Endodermal cell (in vitro differentiated cells): ENCODE data around the gene TRMT61A. TPM values are rescaled to one million over a fixed set of nuclear protein-coding genes. Genes with fewer than 3 reads are reported as not detected.

Experiments used
- DNase-seq: peaks from one replicate; pipeline ENCODE4 v3.0.0-alpha.2; 2017
- H3K27ac ChIP-seq: 2 replicates; pipeline ENCODE4 v1.5.1; 2013; ENCODE audit warnings: mild to moderate bottlenecking, low read depth, low read length, moderate library complexity
- H3K27me3 ChIP-seq: 2 replicates; pipeline ENCODE4 v1.6.1; 2013; ENCODE audit warnings: mild to moderate bottlenecking, low read length, moderate library complexity; ENCODE audit not compliant: insufficient read depth, control insufficient read depth, poor library complexity, severe bottlenecking
- H3K36me3 ChIP-seq: 2 replicates; pipeline ENCODE4 v1.7.0; 2013; ENCODE audit warnings: mild to moderate bottlenecking, low read length, moderate library complexity; ENCODE audit not compliant: control insufficient read depth, insufficient read depth
- H3K4me1 ChIP-seq: one replicate; pipeline ENCODE4 v1.7.0; 2013; ENCODE audit warnings: low read length; ENCODE audit not compliant: control insufficient read depth, insufficient read depth
- H3K4me3 ChIP-seq: 2 replicates; pipeline ENCODE4 v1.5.1; 2013; ENCODE audit warnings: mild to moderate bottlenecking, low read length, moderate library complexity
- H3K9ac ChIP-seq: 2 replicates; pipeline ENCODE4 v1.6.1; 2013; ENCODE audit warnings: mild to moderate bottlenecking, low read length, moderate library complexity; ENCODE audit not compliant: poor library complexity, severe bottlenecking; ENCODE audit errors: extremely low read depth
- H3K9me3 ChIP-seq: 2 replicates; pipeline ENCODE4 v1.6.1; 2013; ENCODE audit warnings: mild to moderate bottlenecking, low read length, moderate library complexity; ENCODE audit not compliant: control insufficient read depth
- H3K27ac Mint-ChIP-seq: 2 replicates; pipeline ENCODE4 v1.8.0; 2020; ENCODE audit warnings: mixed read lengths
- H3K27me3 Mint-ChIP-seq: 2 replicates; pipeline ENCODE4 v1.8.0; 2021; ENCODE audit warnings: mild to moderate bottlenecking, mixed read lengths; ENCODE audit not compliant: insufficient read depth
- H3K36me3 Mint-ChIP-seq: 2 replicates; pipeline ENCODE4 v1.8.0; 2020; ENCODE audit warnings: low read depth, mixed read lengths
- H3K4me1 Mint-ChIP-seq: 2 replicates; pipeline ENCODE4 v1.8.0; 2020; ENCODE audit warnings: mixed read lengths
- H3K4me3 Mint-ChIP-seq: 2 replicates; pipeline ENCODE4 v1.8.0; 2020; ENCODE audit warnings: mild to moderate bottlenecking, moderate library complexity, mixed read lengths
- H3K9me3 Mint-ChIP-seq: 2 replicates; pipeline ENCODE4 v1.8.0; 2020; ENCODE audit warnings: mild to moderate bottlenecking, mixed read lengths
- CTCF ChIP-seq: fragments of 200-600 bp; sonication (generic); conservative IDR thresholded peaks from 2 replicates; pipeline ENCODE4 v1.5.0; 2021; ENCODE audit warnings: antibody characterized with exemption, mild to moderate bottlenecking
- WGBS, 2 experiments: methylation state at CpG; one replicate each; pipeline versions ENCODE4 v1.1.5 to v1.1.7; 2013; ENCODE audit warnings: missing lambda C conversion rate in 2 of 2, mixed read lengths in 1 of 2; ENCODE audit not compliant: insufficient coverage in 1 of 2, insufficient read length in 1 of 2; 5-methylcytosine and 5-hydroxymethylcytosine counted together
- total RNA-seq, 2 donors: library from RNA; stranded (reverse); fragmentation: NEBNext Ultra II Directional in 1 of 2; extraction: Animal tissue kit (Norgen Biotek cat#: 25700) in 1 of 2; gene quantifications; 2 replicates in 1 of 2; 3 replicates in 1 of 2; pipeline ENCODE4 v1.2.1, GENCODE V29; 2021

TRMT61A gene
- total RNA-seq, 2 donors from 2014 or later: 7.4 to 7.9 TPM

- Histone ChIP-seq H3K27me3 (no peaks in the 10 kb centered on the region), H3K27ac (no peak overlapping the region), H3K4me1 (peaks cover under 1% of the 10 kb centered on the region), H3K36me3 (no peaks in the 10 kb centered on the region), H3K4me3 (no peak overlapping the region), H3K9ac (no peak overlapping the region), H3K9me3 (no peaks in the 10 kb centered on the region)
- no peak overlapping the region for H3K4me3 Mint-ChIP-seq
- WGBS, 2 experiments: 83 to 89% methylated on average over 12 to 17 of the region's 18 CpGs
- H3K9me3 Mint-ChIP-seq: no peaks in the 10 kb centered on the region
- H3K36me3 Mint-ChIP-seq: no peaks in the 10 kb centered on the region
- H3K27me3 Mint-ChIP-seq: peaks cover 3% of the 10 kb centered on the region
- H3K4me1 Mint-ChIP-seq: no peaks in the 10 kb centered on the region
- no peak for TF ChIP-seq CTCF
- no peak overlapping the region for H3K27ac Mint-ChIP-seq
- no peak for DNase-seq
These were observed 8.4 kb downstream of the TRMT61A start for GRCh38 chr14:103537175-103537990.

GRCh38 chr14:103538291-103539055 lies 9.5 kb downstream of the TRMT61A start:
- DNase-seq: no peak
- no peak overlapping the region for H3K4me3 ChIP-seq
- H3K27me3 Mint-ChIP-seq: peaks cover 3% of the 10 kb centered on the region
- H3K9ac ChIP-seq: no peak overlapping the region
- H3K27ac ChIP-seq: peak overlapping the region; percentile 38
- no peaks in the 10 kb centered on the region for H3K36me3 Mint-ChIP-seq
- no peak overlapping the region for H3K4me3 Mint-ChIP-seq
- H3K4me1 ChIP-seq: peaks cover 11% of the 10 kb centered on the region
- no peaks in the 10 kb centered on the region for H3K27me3 ChIP-seq
- no peaks in the 10 kb centered on the region for H3K9me3 Mint-ChIP-seq
- 85 to 94% methylated on average over 15 to 30 of the region's 30 CpGs for WGBS, 2 experiments
- H3K27ac Mint-ChIP-seq: no peak overlapping the region
- no peaks in the 10 kb centered on the region for H3K36me3 ChIP-seq
- H3K4me1 Mint-ChIP-seq: no peaks in the 10 kb centered on the region
- no peaks in the 10 kb centered on the region for H3K9me3 ChIP-seq
- TF ChIP-seq CTCF: no peak

GRCh38 chr14:103539056-103539825 lies 10.2 kb downstream of the TRMT61A start:
- peak; percentile 48 for TF ChIP-seq CTCF
- no peak overlapping the region for H3K4me3 Mint-ChIP-seq
- H3K36me3 ChIP-seq: no peaks in the 10 kb centered on the region
- no peak overlapping the region for H3K27ac Mint-ChIP-seq
- WGBS, 2 experiments: 86 to 94% methylated on average over 11 to 28 of the region's 28 CpGs
- H3K4me3 ChIP-seq: no peak overlapping the region
- DNase-seq: no peak
- peak overlapping the region; percentile 38 for H3K27ac ChIP-seq
- H3K9me3 Mint-ChIP-seq: no peaks in the 10 kb centered on the region
- peaks cover 3% of the 10 kb centered on the region for H3K27me3 Mint-ChIP-seq
- no peaks in the 10 kb centered on the region for H3K9me3 ChIP-seq
- H3K4me1 ChIP-seq: peaks cover 11% of the 10 kb centered on the region
- no peaks in the 10 kb centered on the region for H3K36me3 Mint-ChIP-seq
- no peak overlapping the region for H3K9ac ChIP-seq
- H3K4me1 Mint-ChIP-seq: no peaks in the 10 kb centered on the region
- H3K27me3 ChIP-seq: no peaks in the 10 kb centered on the region
